ENCODE measurements around the gene HS3ST3B1.

Gene HS3ST3B1

DNA sequence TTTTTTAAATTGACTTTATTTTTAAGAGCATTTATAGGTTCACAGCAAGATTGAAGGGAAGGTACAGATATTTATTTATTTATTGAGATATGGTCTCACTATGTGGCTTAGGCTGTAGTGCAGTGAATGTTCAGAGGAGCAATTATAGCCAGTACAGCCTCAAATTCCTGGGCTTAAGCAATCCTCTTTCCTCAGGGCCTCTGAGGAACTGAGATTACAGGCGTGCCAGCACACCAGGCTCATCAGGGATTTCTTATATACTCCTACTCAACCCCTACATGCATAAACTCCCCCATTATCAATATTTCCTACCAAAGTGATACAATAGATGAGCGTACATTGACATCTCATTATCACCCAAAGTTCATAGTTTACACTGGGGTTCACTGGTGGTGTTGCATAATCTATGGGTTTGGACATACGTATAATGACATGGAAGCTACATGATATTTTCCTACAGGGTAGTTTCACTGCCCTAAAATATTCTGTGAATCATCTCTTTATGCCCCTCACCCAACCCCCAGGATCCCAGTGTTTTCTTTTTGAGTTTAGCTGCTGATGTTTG is 33.5 kb downstream of the HS3ST3B1 start:
- no CpG with 5 or more reads among the region's 3 CpGs for WGBS (ENCODE audit: insufficient coverage, insufficient read length)

DNA sequence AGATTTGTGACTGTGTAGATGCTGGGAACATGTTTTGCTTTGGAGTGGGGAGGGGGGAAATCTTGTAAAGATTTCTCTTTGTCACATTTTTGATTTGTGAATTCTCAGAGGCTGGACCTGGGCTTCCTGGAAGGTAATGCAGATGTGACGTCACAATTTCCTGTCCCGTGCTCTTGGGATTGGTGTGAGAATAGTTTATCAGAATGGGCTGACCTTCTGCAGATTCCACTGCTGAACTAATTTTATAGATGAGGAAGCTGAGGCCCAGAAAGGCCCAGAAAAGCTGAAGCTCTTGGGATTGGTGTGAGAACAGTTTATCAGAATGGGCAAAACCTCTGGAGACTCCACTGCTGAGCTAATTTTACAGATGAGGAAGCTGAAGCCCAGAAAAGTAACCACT is 34.0 kb downstream of the HS3ST3B1 start:
- Histone ChIP-seq H3K4me3 (ENCODE audit: low read length) (no peak overlapping the region), H3K4me1 (ENCODE audit: control insufficient read depth, insufficient read depth, low read length) (peaks cover 8% of the 10 kb centered on the region)

More for the DNA sequence above, 33.5 kb downstream of the HS3ST3B1 start:
- Histone ChIP-seq H3K27ac (ENCODE audit: low read length) (no peak overlapping the region), H3K4me1 (ENCODE audit: control insufficient read depth, insufficient read depth, low read length) (peaks cover 8% of the 10 kb centered on the region), H3K27me3 (ENCODE audit: control insufficient read depth, insufficient read depth, low read length) (no peaks in the 10 kb centered on the region), H3K36me3 (ENCODE audit: control insufficient read depth, insufficient read depth, low read length) (no peaks in the 10 kb centered on the region), H3K4me3 (ENCODE audit: low read length) (no peak overlapping the region), H3K9me3 (ENCODE audit: control insufficient read depth, insufficient read depth, low read length) (no peaks in the 10 kb centered on the region)
- DNase-seq (ENCODE audit: low read depth, low spot score): no peak

DNA sequence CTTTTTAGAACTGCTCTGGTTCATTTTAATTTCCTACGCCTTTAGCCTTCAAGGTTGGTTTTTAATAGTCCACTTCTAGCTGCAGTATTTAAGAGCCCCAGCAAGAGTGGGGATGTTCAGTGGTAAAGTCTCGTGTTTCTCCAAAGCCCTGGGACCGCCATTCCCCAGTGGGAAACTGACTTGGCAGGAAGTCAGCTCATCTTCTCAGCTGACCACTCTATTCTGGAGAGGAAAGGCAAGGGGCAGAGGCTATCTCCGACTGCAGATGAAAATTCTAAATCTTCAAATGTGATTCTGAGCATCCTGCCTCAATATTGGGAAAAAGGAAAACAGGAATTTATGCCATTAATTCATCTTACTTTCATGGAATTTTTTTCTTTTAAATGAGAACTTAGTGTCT is 35.5 kb downstream of the HS3ST3B1 start:
- Histone ChIP-seq H3K27ac (ENCODE audit: low read length) (no peak overlapping the region), H3K9me3 (ENCODE audit: control insufficient read depth, insufficient read depth, low read length) (no peaks in the 10 kb centered on the region), H3K4me3 (ENCODE audit: low read length) (no peak overlapping the region), H3K27me3 (ENCODE audit: control insufficient read depth, insufficient read depth, low read length) (no peaks in the 10 kb centered on the region), H3K4me1 (ENCODE audit: control insufficient read depth, insufficient read depth, low read length) (peaks cover 5% of the 10 kb centered on the region), H3K36me3 (ENCODE audit: control insufficient read depth, insufficient read depth, low read length) (no peaks in the 10 kb centered on the region)
- DNase-seq (ENCODE audit: low read depth, low spot score): no peak
- no CpG with 5 or more reads among the region's 4 CpGs for WGBS (ENCODE audit: insufficient coverage, insufficient read length)

More for the DNA sequence above, 34.0 kb downstream of the HS3ST3B1 start:
- Histone ChIP-seq H3K9me3 (ENCODE audit: control insufficient read depth, insufficient read depth, low read length) (no peaks in the 10 kb centered on the region), H3K36me3 (ENCODE audit: control insufficient read depth, insufficient read depth, low read length) (no peaks in the 10 kb centered on the region), H3K27ac (ENCODE audit: low read length) (no peak overlapping the region), H3K27me3 (ENCODE audit: control insufficient read depth, insufficient read depth, low read length) (no peaks in the 10 kb centered on the region)
- WGBS (ENCODE audit: insufficient coverage, insufficient read length): no CpG with 5 or more reads among the region's 2 CpGs
- no peak for DNase-seq (ENCODE audit: low read depth, low spot score)

DNA sequence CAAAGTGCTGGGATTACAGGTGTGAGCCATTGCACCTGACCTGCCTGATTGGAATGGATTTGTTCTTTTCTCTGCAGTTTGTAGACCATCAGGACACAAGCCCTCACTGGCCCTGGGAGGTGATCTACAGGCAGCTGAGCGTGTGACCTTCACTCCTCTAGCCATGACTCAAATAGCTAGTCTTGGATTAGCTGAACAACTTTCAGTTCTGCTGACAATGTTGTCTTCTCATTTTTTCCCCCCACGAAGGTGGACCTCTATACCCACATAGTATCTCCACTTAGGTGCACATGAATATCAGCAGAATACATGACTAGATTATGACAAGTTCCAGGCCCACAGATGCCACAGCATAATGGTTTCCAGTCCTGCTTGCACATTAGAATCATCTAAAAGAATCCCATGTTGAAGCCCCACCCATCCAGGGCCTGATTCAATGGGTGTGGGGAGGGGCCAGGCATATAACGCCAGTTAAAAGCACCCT is 36.8 kb downstream of the HS3ST3B1 start:
- no peak overlapping the region for H3K4me3 ChIP-seq (ENCODE audit: low read length)
- no peaks in the 10 kb centered on the region for H3K9me3 ChIP-seq (ENCODE audit: control insufficient read depth, insufficient read depth, low read length)
- H3K36me3 ChIP-seq (ENCODE audit: control insufficient read depth, insufficient read depth, low read length): no peaks in the 10 kb centered on the region
- WGBS (ENCODE audit: insufficient coverage, insufficient read length): no CpG with 5 or more reads among the region's 3 CpGs
- H3K27me3 ChIP-seq (ENCODE audit: control insufficient read depth, insufficient read depth, low read length): no peaks in the 10 kb centered on the region
- H3K27ac ChIP-seq (ENCODE audit: low read length): no peak overlapping the region
- DNase-seq (ENCODE audit: low read depth, low spot score): no peak
- peaks cover 3% of the 10 kb centered on the region for H3K4me1 ChIP-seq (ENCODE audit: control insufficient read depth, insufficient read depth, low read length)

DNA sequence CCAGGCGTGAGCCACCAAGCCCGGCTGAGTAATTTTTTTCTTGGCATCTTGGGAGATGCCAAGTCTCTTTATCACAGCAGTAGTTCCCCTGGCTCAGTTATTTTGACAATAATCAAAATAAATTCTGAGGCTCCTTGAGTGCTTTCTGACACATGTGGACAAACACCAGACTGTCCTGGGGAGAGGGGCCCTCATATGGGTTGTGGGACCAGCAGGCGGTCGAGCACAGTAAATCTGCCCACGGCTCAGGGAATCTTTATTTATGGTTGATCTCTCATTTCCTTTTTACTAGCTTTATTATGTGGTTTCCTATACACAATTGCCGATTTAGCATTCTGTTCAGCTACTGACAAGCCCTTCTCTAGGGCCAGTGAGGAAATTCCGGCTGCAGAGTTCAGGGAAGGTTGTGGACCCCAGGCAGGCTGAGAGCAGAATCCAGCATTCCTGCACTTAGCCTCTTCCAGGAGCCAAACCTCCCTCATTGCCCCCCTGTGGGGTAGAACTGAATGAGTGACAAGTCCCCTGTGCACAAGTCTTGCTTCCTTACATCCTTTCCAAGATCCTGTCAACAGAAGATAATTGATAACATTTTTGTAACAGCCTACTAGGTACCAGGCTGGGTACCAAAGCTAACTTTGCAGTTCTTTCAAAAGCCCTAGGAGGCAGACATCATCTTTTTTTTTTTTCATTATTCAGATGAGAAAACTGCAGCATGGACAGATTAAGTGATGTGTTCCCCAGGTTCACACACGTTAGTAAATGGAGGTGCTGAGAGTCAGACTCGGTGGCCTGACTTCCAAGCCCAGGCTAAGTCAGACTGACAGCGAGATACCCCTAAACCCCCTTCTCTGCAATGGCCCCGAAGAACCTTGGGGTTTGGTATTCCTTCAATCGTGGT is 40.2 kb downstream of the HS3ST3B1 start:
- DNase-seq (ENCODE audit: low read depth, low spot score): no peak
- Histone ChIP-seq H3K27me3 (ENCODE audit: control insufficient read depth, insufficient read depth, low read length) (no peaks in the 10 kb centered on the region), H3K9me3 (ENCODE audit: control insufficient read depth, insufficient read depth, low read length) (no peaks in the 10 kb centered on the region), H3K4me3 (ENCODE audit: low read length) (no peak overlapping the region), H3K27ac (ENCODE audit: low read length) (no peak overlapping the region), H3K4me1 (ENCODE audit: control insufficient read depth, insufficient read depth, low read length) (no peaks in the 10 kb centered on the region; the same call in 1 of the 2 replicates), H3K36me3 (ENCODE audit: control insufficient read depth, insufficient read depth, low read length) (no peaks in the 10 kb centered on the region)
- WGBS (ENCODE audit: insufficient coverage, insufficient read length): no CpG with 5 or more reads among the region's 12 CpGs

DNA sequence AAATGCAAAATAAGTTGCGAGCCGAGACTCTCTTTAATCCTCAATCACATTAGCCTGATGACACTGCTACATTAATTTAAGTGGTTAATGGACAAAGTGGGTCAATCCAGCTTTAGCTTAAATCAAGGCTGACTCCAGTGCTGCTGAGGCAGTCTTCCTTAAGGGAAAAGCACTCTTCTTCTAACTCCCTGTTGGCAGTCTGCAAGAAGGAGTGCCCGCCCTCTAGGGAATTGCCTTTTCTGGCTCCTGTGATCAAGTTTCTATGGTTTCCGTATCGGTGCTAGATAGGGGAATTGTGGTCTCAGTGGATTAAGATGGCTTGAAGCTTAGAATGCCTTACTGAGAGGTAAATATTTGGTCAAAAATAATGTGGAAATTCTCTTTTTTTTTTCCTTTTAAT is 41.0 kb downstream of the HS3ST3B1 start:
- Histone ChIP-seq H3K27ac (ENCODE audit: low read length) (no peak overlapping the region), H3K36me3 (ENCODE audit: control insufficient read depth, insufficient read depth, low read length) (no peaks in the 10 kb centered on the region), H3K4me1 (ENCODE audit: control insufficient read depth, insufficient read depth, low read length) (no peaks in the 10 kb centered on the region; the same call in 1 of the 2 replicates), H3K27me3 (ENCODE audit: control insufficient read depth, insufficient read depth, low read length) (no peaks in the 10 kb centered on the region), H3K4me3 (ENCODE audit: low read length) (no peak overlapping the region), H3K9me3 (ENCODE audit: control insufficient read depth, insufficient read depth, low read length) (no peaks in the 10 kb centered on the region)
- no peak for DNase-seq (ENCODE audit: low read depth, low spot score)
- WGBS (ENCODE audit: insufficient coverage, insufficient read length): no CpG with 5 or more reads among the region's 5 CpGs

DNA sequence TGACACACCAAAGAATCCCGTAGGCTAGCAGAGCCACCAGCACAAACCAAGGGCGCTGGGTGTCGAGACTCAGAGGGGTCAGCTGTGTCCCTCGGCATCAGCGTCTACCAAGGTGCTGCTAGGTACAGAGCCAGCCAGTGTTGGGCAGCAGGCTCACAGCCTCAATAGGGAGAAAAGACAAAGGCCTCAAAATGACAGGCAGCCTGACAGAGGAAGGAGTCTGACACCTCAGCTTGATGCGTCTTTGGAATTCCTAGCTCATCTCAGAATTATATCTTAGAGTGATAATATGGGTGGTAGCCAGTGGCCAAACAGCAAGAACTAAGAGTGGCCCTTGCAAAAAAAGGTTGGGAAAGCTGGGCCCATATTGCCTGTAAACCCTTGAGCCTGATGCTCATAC is 45.9 kb downstream of the HS3ST3B1 start:
- Histone ChIP-seq H3K36me3 (ENCODE audit: control insufficient read depth, insufficient read depth, low read length) (no peaks in the 10 kb centered on the region), H3K4me3 (ENCODE audit: low read length) (no peak overlapping the region), H3K9me3 (ENCODE audit: control insufficient read depth, insufficient read depth, low read length) (no peaks in the 10 kb centered on the region), H3K27ac (ENCODE audit: low read length) (no peak overlapping the region), H3K27me3 (ENCODE audit: control insufficient read depth, insufficient read depth, low read length) (no peaks in the 10 kb centered on the region), H3K4me1 (ENCODE audit: control insufficient read depth, insufficient read depth, low read length) (no peaks in the 10 kb centered on the region; the same call in 1 of the 2 replicates)
- no CpG with 5 or more reads among the region's 6 CpGs for WGBS (ENCODE audit: insufficient coverage, insufficient read length)
- DNase-seq (ENCODE audit: low read depth, low spot score): no peak

DNA sequence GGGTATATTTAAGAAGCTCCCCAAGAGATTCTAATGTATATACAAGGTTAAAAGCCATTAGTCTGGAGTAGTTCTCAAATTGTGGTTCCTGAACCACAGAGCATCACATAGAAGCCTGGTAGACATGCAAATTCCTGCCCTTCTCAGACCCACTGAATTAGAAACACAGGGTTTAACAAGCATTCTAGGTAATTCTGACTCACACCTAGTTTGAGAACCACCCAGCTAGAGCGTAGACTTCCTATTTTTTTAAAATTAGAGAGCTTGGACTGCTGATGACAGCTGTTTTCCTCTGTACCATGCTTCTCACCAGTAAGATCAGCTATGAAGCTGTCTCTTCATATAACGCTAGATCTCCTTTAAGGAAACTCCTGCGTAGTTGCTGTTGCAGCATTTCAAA is 50.6 kb downstream of the HS3ST3B1 start:
- no peak overlapping the region for H3K27ac ChIP-seq (ENCODE audit: low read length)

DNA sequence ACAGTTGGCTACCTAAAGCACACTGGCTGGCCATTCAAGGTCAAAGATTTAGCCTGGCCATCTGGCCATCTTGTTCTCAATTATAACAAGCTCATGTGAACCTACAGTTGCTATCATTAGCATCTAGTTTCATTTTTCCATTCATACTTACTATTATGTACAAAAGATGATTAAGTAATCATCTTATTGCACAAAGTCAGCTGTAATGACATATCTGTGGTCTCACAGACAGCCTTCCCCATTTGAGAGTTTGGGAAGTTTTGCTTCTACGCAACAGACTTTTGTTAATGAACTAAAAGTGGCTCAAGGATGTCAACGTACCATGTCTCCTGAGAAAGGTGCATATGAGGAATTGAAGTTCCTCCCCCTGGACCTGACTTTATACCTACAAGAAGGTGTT is 51.3 kb downstream of the HS3ST3B1 start:
- H3K4me1 ChIP-seq (ENCODE audit: control insufficient read depth, insufficient read depth, low read length): peaks cover 3% of the 10 kb centered on the region
- WGBS (ENCODE audit: insufficient coverage, insufficient read length): no CpG with 5 or more reads among the region's 2 CpGs
- no peak for DNase-seq (ENCODE audit: low read depth, low spot score)
- H3K36me3 ChIP-seq (ENCODE audit: control insufficient read depth, insufficient read depth, low read length): peaks cover 2% of the 10 kb centered on the region; the same call in 1 of the 2 replicates
- no peak overlapping the region for H3K27ac ChIP-seq (ENCODE audit: low read length)
- H3K27me3 ChIP-seq (ENCODE audit: control insufficient read depth, insufficient read depth, low read length): no peaks in the 10 kb centered on the region; the same call in 1 of the 2 replicates
- peaks cover 2% of the 10 kb centered on the region; the same call in 1 of the 2 replicates for H3K9me3 ChIP-seq (ENCODE audit: control insufficient read depth, insufficient read depth, low read length)
- H3K4me3 ChIP-seq (ENCODE audit: low read length): no peak overlapping the region

More for the DNA sequence above, 50.6 kb downstream of the HS3ST3B1 start:
- Histone ChIP-seq H3K36me3 (ENCODE audit: control insufficient read depth, insufficient read depth, low read length) (peaks cover 2% of the 10 kb centered on the region; the same call in 1 of the 2 replicates), H3K27me3 (ENCODE audit: control insufficient read depth, insufficient read depth, low read length) (no peaks in the 10 kb centered on the region; the same call in 1 of the 2 replicates), H3K4me1 (ENCODE audit: control insufficient read depth, insufficient read depth, low read length) (peaks cover 3% of the 10 kb centered on the region), H3K9me3 (ENCODE audit: control insufficient read depth, insufficient read depth, low read length) (peaks cover 2% of the 10 kb centered on the region; the same call in 1 of the 2 replicates), H3K4me3 (ENCODE audit: low read length) (no peak overlapping the region)
- no CpG with 5 or more reads among the region's 3 CpGs for WGBS (ENCODE audit: insufficient coverage, insufficient read length)
- DNase-seq (ENCODE audit: low read depth, low spot score): no peak

DNA sequence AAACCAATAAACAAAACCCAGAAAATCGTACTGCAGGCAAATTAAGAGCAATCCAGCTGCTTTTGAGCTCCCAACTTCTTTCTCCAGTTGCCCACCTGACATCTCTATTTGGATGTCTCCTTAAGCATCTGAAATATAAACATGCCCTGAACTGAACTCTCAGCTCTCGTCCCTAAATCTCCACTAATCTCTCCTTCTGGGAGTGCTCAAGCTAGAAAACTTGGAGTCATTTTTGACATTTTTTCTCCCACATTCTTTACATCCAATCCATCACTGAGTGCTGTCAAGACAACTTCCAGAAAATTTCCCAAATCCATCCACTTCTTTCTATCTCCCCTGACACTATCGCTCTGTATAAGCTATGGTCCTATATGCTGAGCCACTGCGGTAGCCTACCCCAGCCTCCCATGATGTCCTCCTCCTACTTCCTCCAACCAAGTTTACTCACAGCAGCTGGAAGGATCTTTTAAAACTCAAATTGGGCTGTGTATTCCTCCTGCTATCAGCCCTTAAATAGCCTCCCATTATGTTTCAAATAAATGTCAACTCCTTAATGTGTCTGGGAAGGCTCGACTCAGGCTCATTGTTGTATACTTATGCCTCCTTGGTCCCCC is 53.1 kb downstream of the HS3ST3B1 start:
- H3K4me3 ChIP-seq (ENCODE audit: low read length): no peak overlapping the region
- no peak overlapping the region for H3K27ac ChIP-seq (ENCODE audit: low read length)
- no CpG with 5 or more reads among the region's 5 CpGs for WGBS (ENCODE audit: insufficient coverage, insufficient read length)
- peaks cover 2% of the 10 kb centered on the region; the same call in 1 of the 2 replicates for H3K9me3 ChIP-seq (ENCODE audit: control insufficient read depth, insufficient read depth, low read length)
- H3K27me3 ChIP-seq (ENCODE audit: control insufficient read depth, insufficient read depth, low read length): no peaks in the 10 kb centered on the region; the same call in 1 of the 2 replicates
- H3K36me3 ChIP-seq (ENCODE audit: control insufficient read depth, insufficient read depth, low read length): peaks cover 2% of the 10 kb centered on the region; the same call in 1 of the 2 replicates
- no peak for DNase-seq (ENCODE audit: low read depth, low spot score)
- H3K4me1 ChIP-seq (ENCODE audit: control insufficient read depth, insufficient read depth, low read length): peaks cover 3% of the 10 kb centered on the region

Data from iPS DF 6.9 (cell line).